NCI-H1417 (cell line): ENCODE measurements around the gene PDXP.
A peak's percentile ranks its signal among the peaks of the same experiment; 100 is the strongest.
"Not testable (repeated sequence)": the region's sequence is repeated elsewhere in the genome, so short reads cannot be mapped to it uniquely, and the experiment has no call there.

Experiments used
- DNase-seq, 3 experiments: peaks; one replicate each; lab custom pipeline; 2025; lab: John Stamatoyannopoulos, UW

Gene PDXP

GRCh38 chr22:37647317-37647716 lies 11.2 kb upstream of the PDXP start:
- DNase-seq = no peak

GRCh38 chr22:37647928-37648327 lies 10.6 kb upstream of the PDXP start:
- DNase-seq = no peak

- no peak for DNase-seq
Observed at GRCh38 chr22:37650463-37651136, 7.9 kb upstream of the PDXP start.

- DNase-seq = no peak
Observed at GRCh38 chr22:37654563-37655251, 3.8 kb upstream of the PDXP start.

- no peak for DNase-seq
Observed at GRCh38 chr22:37655252-37655563, 3.3 kb upstream of the PDXP start.

- not testable (repeated sequence) for DNase-seq
Observed at GRCh38 chr22:37656583-37656982, 1.9 kb upstream of the PDXP start.

GRCh38 chr22:37657590-37658132 lies 862 bp upstream of the PDXP start:
- no peak for DNase-seq

- peak in 2 of 3 experiments; percentile 18 to 45 for DNase-seq
Observed at GRCh38 chr22:37659066-37659896, 758 bp downstream of the PDXP start.

GRCh38 chr22:37659897-37660708 lies 1.6 kb downstream of the PDXP start:
- peak in 1 of 3 experiments; percentile 7 for DNase-seq

GRCh38 chr22:37660709-37661045 lies 2.2 kb downstream of the PDXP start:
- DNase-seq = no peak

GRCh38 chr22:37661160-37661924 lies 2.8 kb downstream of the PDXP start:
- peak; percentile 48 to 82 (median 60) for DNase-seq

GRCh38 chr22:37662039-37662438 lies 3.5 kb downstream of the PDXP start:
- no peak for DNase-seq

GRCh38 chr22:37663521-37664140 lies 5.1 kb downstream of the PDXP start:
- DNase-seq = no peak

- no peak for DNase-seq
Observed at GRCh38 chr22:37664249-37665101, 6.0 kb downstream of the PDXP start.

GRCh38 chr22:37665487-37665886 lies 7.0 kb downstream of the PDXP start:
- no peak for DNase-seq

- DNase-seq = no peak
Observed at GRCh38 chr22:37669586-37669985, 11.1 kb downstream of the PDXP start.

GRCh38 chr22:37672206-37672919 lies 13.8 kb downstream of the PDXP start:
- DNase-seq = no peak

GRCh38 chr22:37672920-37673455 lies 14.5 kb downstream of the PDXP start:
- DNase-seq = no peak

- no peak for DNase-seq
Observed at GRCh38 chr22:37674248-37674647, 15.7 kb downstream of the PDXP start.
